Uterus (tissue), 4 donors: ENCODE measurements around the gene DEPDC5. TPM values are rescaled to one million over a fixed set of nuclear protein-coding genes. Genes with fewer than 3 reads are reported as not detected.

Source experiments
- DNase-seq, 2 donors: peaks; one replicate each; pipeline ENCODE4 v3.0.0-alpha.2; 2019 to 2020
- H3K27ac ChIP-seq, 2 donors: fragments of 200-600 bp; sonication (generic); 1 replicate in 1 of 2; 2 replicates in 1 of 2; pipeline ENCODE4 v1.5.1; 2016 to 2018
- H3K27me3 ChIP-seq, 2 donors: fragments of 200-600 bp; sonication (generic); one replicate each; pipeline ENCODE4 v1.5.1; 2018 to 2019; ENCODE audit warnings: control low read depth in 1 of 2
- H3K36me3 ChIP-seq, 2 donors: fragments of 200-600 bp; sonication (generic); one replicate each; pipeline ENCODE4 v1.5.1; 2019; ENCODE audit warnings: control low read depth in 1 of 2
- H3K4me1 ChIP-seq, 2 donors: fragments of 200-600 bp; sonication (generic); one replicate each; pipeline ENCODE4 v1.5.1; 2018 to 2019; ENCODE audit warnings: control low read depth in 1 of 2
- H3K4me3 ChIP-seq, 2 donors: fragments of 200-600 bp; sonication (generic); 1 replicate in 1 of 2; 2 replicates in 1 of 2; pipeline ENCODE4 v1.5.1; 2018 to 2019; ENCODE audit warnings: mild to moderate bottlenecking in 1 of 2
- H3K9me3 ChIP-seq, 2 donors: fragments of 200-600 bp; sonication (generic); one replicate each; pipeline ENCODE4 v1.5.1; 2019; ENCODE audit warnings: control low read depth in 1 of 2
- POLR2A ChIP-seq, 2 donors: fragments of 450-650 bp; IDR thresholded peaks; one replicate each; pipeline ENCODE4 v1.6.1; 2016; ENCODE audit warnings: antibody characterized with exemption in 2 of 2, mild to moderate bottlenecking in 1 of 2, moderate library complexity in 1 of 2
- intact Hi-C: fragments of 100-400 bp; cut with DNase I; formaldehyde crosslinking; loops from one replicate; pipeline ENCODE4 v1.15.1; 2023; ENCODE audit warnings: low total_unique reads
- total RNA-seq, 4 donors: library from RNA; depleted of rRNA in 3 of 4; stranded (reverse); fragments of >200 nt in 3 of 4; gene quantifications; one replicate each; pipeline versions ENCODE4 v1.1.0 to v1.2.4, GENCODE V29; 2014 to 2023
- TF ChIP-seq, protein P1 (sequence below), 4 experiments: fragments of 200-600 bp in 2 of 4; fragments of 450-650 bp in 2 of 4; sonication (generic) in 2 of 4; IDR thresholded peaks; one replicate each; pipeline ENCODE4 v1.5.1; 2016 to 2019; ENCODE audit warnings: antibody characterized with exemption in 4 of 4, mild to moderate bottlenecking in 2 of 4, moderate library complexity in 1 of 4
- donor health status: DM: yes; HTN: yes; CAD: no.

DEPDC5 gene
- total RNA-seq, 4 donors from 2014 or later = 9.1 to 180 (median 37.2) TPM

DNA sequence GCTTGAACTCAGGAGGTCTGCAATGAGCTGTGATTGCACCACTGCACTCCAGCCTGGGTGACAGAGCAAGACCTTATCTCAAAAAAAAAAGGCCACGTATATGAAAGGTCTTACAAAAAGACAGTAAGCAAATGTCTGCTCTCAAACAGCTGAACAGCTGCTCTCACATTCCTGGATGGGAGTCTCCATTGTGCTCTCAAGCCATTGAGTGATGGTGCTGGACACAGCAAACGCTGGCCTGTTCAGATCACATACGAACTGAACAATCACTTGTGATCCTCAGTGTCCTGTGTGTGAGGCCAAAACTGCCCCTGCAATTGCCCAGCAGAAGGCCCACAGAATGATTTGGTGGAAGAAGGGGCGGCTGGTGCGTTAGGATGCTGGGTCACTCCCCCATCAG is 156.2 kb downstream of the DEPDC5 start:
- H3K4me1 ChIP-seq = no peaks in the 10 kb centered on the region
- DNase-seq = no peak
- intact Hi-C loops = no loop called here
- H3K27ac ChIP-seq = no peak overlapping the region
- no peaks in the 10 kb centered on the region for H3K9me3 ChIP-seq
- TF ChIP-seq POLR2A (IDR thresholded peaks at IDR 0.05) = no peak
- no peaks in the 10 kb centered on the region for H3K27me3 ChIP-seq
- no peaks in the 10 kb centered on the region for H3K36me3 ChIP-seq
- no peak overlapping the region for H3K4me3 ChIP-seq

DNA sequence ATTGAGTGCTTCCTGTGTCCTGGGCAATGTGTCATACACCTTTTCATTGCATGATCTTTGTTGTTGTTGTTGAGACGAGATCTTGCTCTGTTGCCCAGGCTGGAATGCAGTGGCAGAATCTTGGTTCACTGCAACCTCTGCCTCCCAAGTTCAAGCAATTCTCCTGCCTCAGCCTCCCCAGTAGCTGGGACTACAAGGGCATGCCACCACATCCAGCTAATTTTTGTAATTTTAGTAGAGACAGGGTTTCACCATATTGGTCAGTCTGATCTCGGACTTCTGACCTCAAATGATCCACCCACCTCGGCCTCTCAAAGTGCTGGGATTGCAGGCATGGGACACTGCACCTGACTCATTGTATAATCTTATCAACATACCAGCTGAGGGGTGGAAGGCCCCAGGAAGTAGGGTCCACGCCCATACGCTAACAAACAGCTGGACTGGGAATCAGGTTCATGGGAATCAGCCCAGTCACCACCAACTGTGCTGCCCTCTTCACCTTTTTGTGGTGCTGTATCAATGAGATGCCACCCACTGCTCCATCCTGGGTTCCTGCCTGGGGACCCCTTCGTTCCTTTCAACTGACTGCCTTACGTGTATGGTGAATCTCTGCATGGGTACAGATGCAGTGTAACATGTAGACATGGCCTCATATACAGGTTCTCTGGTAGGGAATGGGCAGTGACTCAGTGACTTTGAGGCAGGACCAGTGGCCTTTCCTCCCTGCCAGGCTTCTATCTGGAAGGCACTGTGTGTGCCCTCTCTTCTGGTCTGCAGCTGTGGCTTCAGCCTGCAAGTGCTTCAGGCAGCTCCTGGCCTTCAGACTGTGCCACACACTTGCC is 158.0 kb downstream of the DEPDC5 start:
- Histone ChIP-seq H3K4me1 (no peaks in the 10 kb centered on the region), H3K9me3 (no peaks in the 10 kb centered on the region), H3K27ac (no peak overlapping the region), H3K4me3 (no peak overlapping the region), H3K36me3 (no peaks in the 10 kb centered on the region), H3K27me3 (no peaks in the 10 kb centered on the region)
- TF ChIP-seq POLR2A (IDR thresholded peaks at IDR 0.05) = no peak
- TF ChIP-seq, protein P1, sequence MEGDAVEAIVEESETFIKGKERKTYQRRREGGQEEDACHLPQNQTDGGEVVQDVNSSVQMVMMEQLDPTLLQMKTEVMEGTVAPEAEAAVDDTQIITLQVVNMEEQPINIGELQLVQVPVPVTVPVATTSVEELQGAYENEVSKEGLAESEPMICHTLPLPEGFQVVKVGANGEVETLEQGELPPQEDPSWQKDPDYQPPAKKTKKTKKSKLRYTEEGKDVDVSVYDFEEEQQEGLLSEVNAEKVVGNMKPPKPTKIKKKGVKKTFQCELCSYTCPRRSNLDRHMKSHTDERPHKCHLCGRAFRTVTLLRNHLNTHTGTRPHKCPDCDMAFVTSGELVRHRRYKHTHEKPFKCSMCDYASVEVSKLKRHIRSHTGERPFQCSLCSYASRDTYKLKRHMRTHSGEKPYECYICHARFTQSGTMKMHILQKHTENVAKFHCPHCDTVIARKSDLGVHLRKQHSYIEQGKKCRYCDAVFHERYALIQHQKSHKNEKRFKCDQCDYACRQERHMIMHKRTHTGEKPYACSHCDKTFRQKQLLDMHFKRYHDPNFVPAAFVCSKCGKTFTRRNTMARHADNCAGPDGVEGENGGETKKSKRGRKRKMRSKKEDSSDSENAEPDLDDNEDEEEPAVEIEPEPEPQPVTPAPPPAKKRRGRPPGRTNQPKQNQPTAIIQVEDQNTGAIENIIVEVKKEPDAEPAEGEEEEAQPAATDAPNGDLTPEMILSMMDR (IDR thresholded peaks at IDR 0.05) = no peak
- DNase-seq = no peak
- intact Hi-C loops = no loop called here

DNA sequence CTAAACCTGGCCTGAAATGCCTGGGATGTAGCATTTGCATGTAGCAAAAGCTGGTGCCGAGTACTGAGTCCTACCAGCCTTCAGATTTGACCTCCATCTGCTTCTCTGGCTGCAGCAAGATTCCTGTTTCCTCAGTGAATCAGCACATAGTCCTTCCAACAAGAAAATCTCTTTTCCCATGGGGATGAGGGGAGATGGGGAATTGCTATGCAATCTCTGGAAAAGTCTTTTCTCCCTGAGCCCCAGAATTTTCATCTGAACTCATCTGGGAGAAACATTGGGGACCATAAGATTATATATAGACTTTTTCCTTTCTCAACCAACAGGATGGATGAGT is 158.6 kb downstream of the DEPDC5 start:
- no peak overlapping the region for H3K4me3 ChIP-seq
- no peaks in the 10 kb centered on the region for H3K9me3 ChIP-seq
- no peaks in the 10 kb centered on the region for H3K4me1 ChIP-seq
- TF ChIP-seq POLR2A (IDR thresholded peaks at IDR 0.05) = no peak
- TF ChIP-seq, protein P1 (IDR thresholded peaks at IDR 0.05) = no peak
- no peaks in the 10 kb centered on the region for H3K27me3 ChIP-seq
- no peak overlapping the region for H3K27ac ChIP-seq
- DNase-seq = no peak
- no peaks in the 10 kb centered on the region for H3K36me3 ChIP-seq
- intact Hi-C loops = no loop called here

DNA sequence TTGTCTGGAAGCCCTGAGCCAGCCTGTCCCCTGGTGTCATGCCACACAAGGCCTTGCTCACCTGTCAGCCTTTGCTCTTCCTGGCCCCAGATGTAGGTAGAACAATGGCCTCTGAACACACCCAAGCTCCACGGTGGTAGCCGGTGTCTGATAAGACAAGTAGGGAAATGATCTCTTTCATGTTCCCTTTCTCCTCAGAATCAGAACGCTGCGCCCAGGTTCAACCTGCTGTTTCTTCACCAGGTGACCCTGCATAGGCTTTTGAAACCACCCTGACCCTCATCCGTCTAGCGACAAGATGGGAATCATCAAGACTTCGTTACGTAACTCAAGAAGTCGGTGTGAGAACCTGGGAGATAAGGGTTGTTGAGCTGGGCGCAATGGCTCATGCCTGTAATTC is 161.8 kb downstream of the DEPDC5 start:
- TF ChIP-seq, protein P1 (IDR thresholded peaks at IDR 0.05) = no peak
- no peak for TF ChIP-seq POLR2A (IDR thresholded peaks at IDR 0.05)
- no peak overlapping the region for H3K4me3 ChIP-seq
- H3K36me3 ChIP-seq = no peaks in the 10 kb centered on the region
- H3K4me1 ChIP-seq = no peaks in the 10 kb centered on the region
- no peak for DNase-seq
- intact Hi-C loops = no loop called here
- no peaks in the 10 kb centered on the region for H3K27me3 ChIP-seq
- H3K9me3 ChIP-seq = no peaks in the 10 kb centered on the region
- H3K27ac ChIP-seq = no peak overlapping the region

DNA sequence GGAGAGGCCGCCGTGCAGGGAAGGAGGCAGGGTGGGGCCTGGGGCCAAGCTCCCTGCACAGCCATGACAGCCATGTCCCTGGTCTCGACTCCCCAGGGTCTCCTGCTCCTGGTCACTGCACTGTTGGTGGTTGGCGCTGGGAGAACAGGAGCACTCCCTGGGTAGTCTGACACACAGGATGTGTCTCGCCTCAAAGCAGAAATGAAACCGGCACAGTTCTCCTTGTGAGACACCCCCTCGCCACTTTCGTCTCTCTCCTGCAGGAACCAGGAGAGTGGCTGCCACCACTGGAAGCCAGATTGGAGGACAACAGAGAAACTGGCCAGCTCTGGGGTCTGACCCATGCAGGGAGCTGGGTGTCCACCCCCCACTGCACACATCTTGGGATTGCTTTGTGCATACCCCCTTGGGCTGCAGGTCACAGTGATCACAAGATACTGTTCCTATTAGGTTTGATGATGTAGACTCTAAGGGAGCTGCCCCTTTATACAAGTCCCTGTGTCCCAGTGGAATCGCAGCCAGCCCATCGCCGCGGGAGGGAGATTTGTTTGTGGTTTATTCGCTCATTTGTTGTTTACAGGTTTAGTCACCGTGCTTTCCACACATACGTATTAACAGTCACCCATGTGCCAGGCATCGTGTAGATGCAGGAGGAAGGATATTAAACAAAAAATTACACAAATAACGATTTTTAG is 163.6 kb downstream of the DEPDC5 start:
- intact Hi-C loops = no loop called here
- Histone ChIP-seq H3K36me3 (no peaks in the 10 kb centered on the region), H3K9me3 (no peaks in the 10 kb centered on the region), H3K27ac (no peak overlapping the region), H3K4me1 (no peaks in the 10 kb centered on the region), H3K4me3 (no peak overlapping the region), H3K27me3 (no peaks in the 10 kb centered on the region)
- DNase-seq = no peak
- TF ChIP-seq, protein P1 (IDR thresholded peaks at IDR 0.05) = no peak
- no peak for TF ChIP-seq POLR2A (IDR thresholded peaks at IDR 0.05)
